Amygdala (tissue), 56 donors: ENCODE data around the gene GYS2.
"Not testable (repeated sequence)": the region's sequence is repeated elsewhere in the genome, so short reads cannot be mapped to it uniquely, and the experiment has no call there.

Source experiments
- DNase-seq, 56 donors: peaks; one replicate each; lab custom pipeline; 2025; lab: John Stamatoyannopoulos, UW

Gene GYS2

DNA sequence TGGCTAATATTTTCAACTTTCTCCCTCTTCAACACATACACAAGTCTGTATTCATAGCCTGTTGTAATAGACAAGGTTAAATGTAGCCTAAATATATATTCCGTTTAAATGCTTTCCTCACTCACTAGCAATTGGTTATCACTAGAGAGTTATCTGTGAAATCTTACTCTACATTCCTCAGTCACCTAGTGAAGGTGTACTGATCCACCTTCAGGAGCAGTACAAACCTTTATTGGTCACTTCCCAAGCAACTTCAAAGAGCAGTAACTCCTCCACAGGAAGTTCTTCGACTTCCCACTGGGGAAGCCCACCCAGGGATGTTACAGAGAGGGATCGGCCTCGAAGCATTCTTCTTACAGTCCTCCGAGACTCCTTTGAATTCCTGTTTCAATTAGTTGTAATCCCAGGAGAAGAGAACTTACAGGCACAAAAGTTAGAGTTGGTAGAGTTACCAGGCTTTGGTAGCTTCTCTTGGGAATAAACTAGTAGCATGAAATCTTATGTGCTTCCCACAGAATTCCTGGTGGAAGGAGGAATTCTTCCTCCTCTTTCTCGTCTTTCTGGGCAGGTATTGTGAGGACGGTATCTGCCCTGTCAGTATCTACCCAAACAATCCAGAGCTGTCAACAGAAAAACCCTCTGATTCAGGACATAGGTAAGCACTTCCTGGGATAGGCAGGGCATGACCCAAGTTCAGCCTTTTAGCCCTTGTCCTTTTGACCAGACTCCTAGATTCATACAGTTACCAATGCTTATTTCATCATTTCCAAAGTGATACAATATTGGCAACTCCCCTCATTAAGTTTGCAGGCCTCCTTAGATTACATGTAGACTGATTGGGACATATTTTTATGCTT lies at the start of gene GYS2:
GYS2 (minus strand) TSS at position 603 of the 857 bp plus-strand sequence; CDS start at position 348, 255 bp downstream.
- DNase-seq = no peak

DNA sequence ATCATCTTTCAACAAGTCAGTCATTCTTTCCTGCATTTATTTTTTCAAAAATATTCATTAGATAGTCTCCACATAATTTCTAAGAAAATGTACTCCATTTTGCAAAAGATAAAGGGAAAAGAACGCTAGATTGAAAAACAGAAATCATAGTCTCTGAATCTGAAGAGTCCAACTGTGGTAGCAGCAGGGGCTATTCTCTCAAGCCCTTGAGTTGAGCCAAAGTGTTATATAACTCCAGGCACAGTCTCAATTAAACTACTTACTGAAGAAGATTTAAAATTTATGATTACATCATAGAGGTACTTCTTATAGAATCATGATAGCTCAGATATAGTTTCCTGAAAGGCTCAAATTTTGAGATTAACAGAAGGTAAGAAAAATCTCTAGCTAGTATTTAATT lies 47.2 kb upstream of the GYS2 start:
- DNase-seq = no peak

DNA sequence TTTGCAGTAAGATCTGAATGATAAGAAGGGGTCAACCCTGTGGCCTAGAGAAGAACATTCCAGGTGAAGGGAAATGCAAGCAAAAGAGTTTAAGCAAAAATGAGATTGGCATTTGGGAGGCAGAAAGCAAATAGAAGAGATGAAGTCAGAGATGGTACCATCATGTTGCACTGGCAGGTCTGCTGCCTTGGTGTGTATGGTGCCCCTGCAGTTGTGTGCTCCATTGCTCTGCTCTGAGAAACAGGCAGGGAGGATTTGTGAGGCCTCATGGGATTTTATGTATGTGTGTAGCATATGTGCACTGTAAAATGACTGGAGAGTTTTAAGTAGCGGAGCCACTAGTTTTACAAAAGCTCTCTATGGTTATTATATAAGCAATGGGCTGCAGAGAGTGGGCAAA lies 46.4 kb upstream of the GYS2 start:
- DNase-seq = no peak

DNA sequence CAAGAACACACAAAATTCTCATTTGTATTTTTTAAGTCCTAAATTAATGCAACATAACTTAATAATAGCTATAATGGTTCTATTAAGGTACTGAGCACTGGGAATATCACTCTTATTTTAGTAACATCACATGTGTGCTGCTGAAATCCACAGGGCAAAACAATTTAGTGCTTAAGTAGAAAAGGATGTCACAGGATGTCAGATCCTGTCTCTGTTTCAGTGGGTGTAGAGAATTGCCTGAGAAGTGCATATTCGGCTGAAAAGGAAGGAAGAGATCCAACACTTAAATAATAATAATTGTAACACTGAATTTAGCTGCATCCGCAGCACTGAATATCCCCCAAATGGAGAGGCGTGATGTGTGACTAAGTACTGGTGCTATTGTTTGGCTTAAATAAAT lies 44.4 kb upstream of the GYS2 start:
- no peak for DNase-seq

DNA sequence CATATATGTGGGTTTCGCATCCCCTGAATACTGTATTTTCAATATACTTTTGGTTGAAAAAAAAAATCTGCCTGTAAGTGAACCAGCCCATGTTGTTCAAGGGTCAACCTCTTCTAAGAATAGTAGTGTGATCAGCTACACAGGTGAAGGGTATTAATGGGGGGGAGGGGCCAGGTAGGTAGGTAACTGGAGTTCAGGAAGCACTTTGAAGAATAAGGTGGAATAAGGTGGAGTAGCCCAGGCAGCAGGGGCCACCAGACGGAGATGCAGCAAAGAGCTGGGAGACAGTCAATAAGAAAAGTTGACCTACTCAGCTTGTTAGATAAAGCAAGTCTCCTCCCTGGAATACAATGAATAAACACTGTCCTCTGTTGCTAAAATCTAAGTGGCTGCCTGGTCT lies 43.7 kb upstream of the GYS2 start:
- no peak for DNase-seq

DNA sequence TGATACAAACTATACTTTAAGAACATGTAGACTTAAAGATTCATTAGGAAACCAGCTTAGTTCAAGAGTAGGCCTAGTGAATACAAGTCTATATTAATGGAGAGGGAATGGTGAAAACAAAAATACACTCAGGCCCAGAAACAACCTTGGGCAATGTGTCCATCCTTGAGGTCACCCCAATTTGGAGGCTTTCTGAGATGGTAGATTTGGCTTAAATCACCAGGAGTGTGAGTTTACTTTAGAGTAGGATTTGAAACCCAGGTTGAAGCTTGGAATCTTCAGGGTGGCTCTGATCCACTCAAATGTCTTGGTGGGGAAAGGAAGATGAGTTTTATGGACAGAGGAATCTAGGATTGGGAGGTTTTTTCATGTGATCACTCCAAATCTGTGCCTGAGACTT lies 42.5 kb upstream of the GYS2 start:
- DNase-seq = no peak

DNA sequence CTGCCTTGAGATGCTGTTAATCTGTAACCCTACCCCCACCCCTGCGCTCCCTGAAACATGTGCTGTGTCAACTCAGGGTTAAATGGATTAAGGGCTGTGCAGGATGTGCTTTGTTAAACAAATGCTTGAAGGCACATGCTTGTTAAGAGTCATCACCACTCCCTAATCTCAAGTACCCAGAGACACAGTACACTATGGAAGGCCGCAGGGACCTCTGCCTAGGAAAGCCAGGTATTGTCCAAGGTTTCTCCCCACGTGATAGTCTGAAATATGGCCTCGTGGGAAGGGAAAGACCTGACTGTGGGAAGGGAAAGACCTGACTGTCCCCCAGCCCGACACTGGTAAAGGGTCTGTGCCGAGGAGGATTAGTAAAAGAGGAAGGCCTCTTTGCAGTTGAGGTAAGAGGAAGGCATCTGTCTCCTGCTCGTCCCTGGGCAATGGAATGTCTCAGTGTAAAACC lies 40.4 kb upstream of the GYS2 start:
- DNase-seq = not testable (repeated sequence)

DNA sequence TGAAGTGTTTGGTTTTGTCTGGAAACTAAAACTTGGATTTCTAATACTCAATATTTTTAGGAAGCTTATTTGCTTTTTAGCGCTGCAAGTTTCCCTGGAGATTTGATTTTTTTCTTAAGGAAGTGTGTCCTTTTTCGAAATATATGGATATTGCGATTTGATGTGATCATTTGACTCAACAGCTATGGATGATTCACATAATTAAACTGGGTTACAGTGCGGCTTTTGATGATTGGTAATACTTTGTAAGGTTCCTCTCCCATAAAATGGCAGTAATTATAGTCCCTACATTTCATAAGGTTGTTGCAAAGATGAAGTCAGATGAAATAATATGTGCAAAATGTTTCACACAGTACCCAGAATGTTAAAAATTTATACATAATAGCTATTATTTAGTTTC lies 39.9 kb upstream of the GYS2 start:
- no peak for DNase-seq

DNA sequence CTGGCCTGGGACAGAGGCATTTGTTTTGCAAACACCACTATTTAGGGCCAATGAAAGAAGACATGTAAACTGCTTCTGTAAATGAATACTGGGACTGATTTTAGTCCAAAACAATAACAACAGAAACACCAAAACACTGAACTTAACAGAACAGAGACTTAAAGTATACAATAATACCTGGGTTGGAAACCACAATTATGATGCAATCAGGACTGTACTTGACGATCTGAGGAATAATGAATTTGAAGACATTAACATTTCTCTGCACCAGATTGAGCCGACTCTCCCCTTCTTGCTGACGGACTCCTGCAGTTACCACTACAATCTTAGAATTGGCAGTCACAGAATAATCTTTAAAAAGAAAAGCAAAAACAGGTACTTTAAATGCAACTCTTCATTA lies 39.1 kb upstream of the GYS2 start:
- DNase-seq = no peak

DNA sequence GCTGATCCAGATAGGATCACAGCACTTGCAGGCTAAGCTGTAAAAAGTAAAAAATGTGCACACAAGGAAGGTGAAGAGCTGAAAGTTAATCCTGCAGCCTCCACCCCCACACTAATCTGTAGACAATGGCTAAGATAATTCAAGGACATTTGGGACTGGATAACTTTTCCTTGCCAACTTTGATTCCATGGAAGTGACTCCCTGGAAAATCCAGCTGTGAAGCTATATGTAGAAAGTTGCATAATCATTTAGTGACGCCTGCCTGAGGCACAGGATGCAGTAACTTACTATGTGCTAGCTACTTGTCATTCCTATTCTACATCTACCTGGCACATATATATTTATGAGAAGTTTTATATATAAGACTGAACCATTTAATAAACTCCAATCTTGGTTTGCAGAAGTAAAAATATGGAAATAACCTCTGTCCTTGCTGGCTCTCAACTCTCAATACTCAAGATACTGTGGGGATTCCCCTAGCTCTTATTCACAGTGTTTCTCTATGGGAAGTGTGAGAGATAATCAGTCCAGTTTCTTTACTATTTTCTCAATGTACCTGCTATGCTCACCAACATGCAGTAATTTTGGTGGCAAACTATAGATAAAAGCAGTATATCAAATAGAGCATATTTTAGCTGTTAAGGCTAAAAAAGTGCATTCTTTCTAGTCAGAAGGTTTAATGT lies 38.2 kb upstream of the GYS2 start:
- DNase-seq = no peak

DNA sequence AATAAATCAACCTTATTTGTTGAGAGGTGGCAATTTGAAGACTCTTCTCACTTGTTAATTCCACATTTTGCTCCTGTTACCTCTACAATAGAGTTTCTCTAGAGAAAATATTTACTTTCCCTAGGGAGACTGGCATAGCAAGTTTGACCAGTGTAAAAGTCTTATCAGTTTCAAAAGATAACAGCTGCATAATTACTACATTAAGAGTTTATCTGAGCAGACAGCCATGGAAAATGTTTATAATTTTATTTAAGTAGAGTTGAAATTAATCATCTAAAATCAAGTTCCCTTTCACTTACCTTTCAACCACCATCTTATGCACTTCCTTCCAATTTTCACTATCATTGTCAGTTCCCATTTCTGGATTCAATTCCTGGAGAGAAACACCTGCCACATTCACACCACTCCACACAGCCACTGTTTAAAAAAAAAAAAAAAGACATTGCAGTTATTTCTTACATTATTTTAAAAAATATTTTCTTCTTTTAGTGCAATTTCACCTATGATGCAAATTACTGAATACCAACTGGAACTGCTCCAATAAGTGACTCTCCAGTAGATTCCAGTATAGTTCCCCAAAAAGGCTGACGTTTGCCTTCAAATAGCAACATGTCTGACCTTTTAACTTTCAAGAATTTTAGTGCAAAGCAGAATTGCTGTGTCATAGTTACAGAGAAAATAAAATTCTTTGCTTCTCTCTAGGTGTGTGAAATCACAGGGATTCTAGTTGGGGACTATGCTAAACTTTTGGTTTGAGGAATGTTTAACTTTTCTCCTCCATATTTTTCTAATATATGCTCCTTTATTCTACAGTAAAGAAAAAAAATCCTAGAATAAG lies 33.6 kb upstream of the GYS2 start:
- no peak for DNase-seq

DNA sequence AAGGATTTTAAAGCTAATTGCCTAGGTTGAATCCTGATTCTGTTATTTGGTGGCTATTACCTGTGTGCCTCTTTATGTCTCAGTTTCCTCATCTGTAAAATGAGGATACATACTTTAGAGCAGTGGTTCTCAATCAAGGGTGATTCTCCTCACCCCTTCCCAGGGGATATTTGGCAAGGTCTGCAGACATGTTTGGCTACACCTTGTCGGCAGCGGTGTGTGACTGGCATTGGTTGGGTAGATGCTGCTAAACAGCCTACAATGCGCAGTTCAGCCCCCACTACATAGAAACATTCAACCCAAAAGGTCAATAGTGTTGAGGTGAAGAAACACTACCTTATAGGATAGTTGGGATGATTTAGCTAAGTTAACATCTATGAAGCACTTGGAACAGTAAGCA lies 29.6 kb upstream of the GYS2 start:
- no peak for DNase-seq

DNA sequence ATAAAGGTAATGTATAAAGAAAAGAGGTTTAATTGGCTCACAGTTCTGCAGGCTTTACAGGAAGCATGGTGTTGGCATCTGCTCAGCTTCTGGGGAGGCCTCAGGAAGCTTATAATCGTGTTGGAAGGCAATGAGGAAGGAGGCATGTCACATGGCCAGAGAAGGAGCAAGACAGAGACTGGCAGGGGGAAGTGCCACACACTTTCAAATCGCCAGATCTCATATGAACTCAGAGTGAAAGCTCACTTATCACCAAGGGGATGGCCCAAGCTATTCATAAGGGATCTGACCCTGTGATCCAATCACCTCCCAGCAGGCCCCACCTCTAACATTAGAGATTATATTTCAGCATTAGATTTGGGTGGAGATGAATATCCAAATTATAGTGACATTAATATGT lies 26.7 kb upstream of the GYS2 start:
- DNase-seq = no peak

DNA sequence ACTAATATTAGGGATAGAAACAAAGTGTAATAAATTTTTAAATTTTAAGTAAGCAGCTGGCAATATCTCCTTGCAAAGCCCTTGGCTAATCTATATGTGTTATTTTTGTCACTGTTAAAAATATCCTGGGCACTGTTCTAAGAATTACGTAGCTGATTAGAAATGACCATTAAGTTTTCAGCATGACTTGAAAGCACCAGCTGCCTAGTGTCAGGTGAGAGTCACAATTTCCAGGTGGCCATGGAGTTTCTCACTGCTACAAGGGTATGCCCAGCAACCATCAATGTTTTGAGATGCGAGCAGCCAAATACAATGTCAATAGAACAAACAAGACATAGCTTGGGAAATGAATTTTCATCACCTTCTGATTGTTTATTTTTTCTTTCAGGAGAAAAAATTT lies 23.3 kb upstream of the GYS2 start:
- DNase-seq = no peak

DNA sequence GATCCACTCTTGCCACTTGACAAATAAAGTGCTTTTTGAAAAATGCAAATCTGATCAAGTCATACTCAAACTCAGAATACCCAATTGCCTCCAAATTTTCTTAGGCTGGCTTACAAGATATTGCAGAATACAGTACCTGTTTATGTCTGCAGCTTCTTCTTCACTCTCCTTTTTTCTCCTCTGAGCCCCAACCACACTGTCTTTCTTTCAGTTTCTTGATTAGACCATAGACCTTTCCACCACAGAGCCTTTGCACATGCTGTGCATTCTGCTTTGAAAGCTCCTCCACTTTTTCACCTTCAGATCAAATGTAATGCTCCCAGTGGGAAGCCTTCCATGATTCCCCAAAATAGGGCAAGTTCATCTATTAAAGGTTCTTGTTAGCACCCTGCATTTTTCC lies 13.9 kb upstream of the GYS2 start:
- no peak for DNase-seq

DNA sequence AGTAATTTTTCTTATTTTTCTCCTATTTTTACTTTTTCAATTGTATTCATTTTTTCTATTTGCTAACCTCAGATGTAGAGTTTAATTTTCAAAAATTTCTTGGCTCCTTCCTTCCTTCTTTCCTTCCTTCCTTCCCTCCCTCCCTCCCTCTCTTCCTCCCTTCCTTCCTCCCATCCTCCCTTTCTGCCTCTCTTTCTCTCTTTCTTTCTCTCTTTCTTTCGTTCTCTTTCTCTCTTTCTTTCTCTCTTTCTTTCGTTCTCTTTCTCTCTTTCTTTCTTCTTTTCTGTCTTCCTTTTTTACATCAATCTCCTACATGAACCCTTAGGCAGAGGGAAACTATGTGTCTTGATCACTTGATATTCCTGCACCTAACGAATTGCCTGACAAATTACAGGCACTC lies 12.4 kb upstream of the GYS2 start:
- no peak for DNase-seq

DNA sequence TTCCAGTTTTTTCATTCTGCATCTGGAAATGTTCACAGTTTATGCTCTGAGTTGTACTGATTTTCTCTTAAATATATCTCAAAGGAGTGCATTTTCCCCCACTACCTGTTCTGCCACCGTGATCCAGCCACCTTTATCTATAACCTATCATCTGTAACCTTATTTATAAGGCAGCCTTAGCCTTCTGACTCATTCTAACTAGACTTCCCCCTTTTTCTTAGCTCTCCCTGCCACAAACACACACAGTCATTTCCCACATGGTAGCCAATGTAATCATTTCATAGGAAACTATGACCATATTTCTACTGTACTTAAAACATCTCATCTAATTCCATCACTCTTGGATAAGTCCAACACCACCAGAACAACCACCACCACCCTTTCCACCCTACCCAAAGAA lies 10.8 kb upstream of the GYS2 start:
- no peak for DNase-seq

DNA sequence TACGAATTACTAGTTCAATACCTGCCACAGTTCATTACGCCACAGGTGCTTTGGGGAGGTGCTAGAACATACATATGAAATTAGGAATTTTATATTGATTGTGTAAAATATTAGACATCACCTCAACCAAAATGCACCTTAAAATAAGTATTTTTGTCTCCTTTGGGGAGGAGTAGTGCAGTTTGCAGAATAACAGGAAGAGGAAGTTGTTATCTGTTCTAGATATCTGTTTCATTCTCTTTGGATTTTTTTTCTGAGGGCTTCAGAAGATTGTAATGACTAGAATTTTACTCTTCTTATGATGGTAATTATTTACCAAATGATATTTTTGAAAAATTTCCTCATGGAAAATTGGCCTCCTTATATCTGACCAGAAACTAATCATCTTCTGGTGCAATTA lies 9.9 kb upstream of the GYS2 start:
- no peak for DNase-seq

DNA sequence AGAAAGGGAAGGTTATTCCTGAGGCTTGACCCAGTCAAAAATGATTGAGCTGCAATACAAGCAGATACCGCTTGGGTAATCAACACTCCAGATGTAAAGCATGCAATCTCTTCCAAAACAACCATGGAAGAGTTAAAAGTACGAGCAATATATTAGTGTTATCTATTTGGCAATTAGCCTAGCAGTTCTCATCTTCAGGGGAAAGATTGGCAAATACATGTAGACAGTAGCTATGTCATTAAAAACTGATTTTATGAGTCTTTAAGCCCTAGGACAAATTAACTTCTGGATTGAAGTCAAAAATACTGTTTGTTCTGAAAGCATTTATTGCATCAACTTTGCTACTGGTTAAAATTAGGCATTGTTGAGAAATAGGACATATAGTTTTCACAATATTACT lies 9.3 kb upstream of the GYS2 start:
- DNase-seq = no peak

DNA sequence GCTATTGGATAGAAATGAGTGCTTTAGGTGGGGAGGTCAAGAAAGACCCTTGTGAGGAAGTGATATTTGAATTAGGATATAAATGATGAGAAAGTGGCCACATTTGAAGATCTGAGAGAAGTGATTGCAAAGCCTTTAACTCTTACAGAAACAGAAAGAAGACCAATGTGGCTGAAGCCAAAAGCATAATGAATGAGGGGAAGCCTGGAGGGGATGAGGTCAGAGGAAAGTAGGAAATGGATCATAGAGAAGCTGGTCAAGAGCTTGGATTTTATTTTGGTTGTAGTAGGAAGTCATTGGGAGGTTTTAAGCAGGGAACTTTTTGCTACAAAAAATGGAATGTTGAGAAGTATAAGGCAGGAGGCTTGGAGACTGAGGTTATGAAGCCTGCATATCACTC lies 3.5 kb upstream of the GYS2 start:
- DNase-seq = no peak

DNA sequence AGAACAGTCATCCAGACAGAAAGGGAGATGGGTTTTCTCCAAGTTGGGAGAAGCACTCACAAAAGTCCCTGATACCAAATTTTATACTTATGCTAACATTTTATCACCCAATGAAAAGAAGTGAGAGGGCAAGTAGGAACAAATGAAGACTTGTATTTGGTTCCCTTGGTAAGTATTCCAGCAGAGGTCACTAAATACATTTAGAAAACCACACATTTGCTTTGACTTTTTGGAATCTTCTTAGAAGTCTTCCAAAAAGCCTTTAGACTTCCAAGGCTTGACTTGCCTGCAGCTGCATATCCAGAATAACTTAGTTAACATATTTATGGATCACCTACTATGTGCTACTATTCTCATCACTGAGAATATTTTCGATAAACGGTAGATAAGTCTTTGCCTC lies 3.1 kb upstream of the GYS2 start:
- peak in 1 of 56 donors; percentile 29 for DNase-seq
